ENCODE results near the gene ZNF253.

DNA sequence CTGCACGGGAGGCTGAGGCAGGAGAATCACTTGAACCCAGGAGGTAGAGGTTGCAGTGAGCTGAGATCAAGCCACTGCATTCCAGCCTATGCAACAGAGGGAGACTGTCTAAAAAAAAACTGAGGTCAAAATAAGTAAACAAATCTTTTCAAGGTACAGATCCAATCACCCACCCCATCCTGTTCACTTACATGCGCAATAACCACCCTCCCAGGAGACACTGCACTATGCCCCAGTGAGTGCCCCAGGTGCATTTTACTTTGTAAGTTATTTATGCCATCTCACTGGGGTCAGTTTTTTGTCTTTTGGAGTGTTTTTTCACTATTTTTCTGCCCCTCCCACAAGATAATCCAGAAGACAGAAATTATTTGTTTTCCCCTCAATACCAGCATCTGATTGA, 6.9 kb upstream of the ZNF253 start:
- TF ChIP-seq CTCF (IDR thresholded peaks at IDR 0.05), result no peak
- no peak for TF ChIP-seq POLR2A (IDR thresholded peaks at IDR 0.05)
- no peak for TF ChIP-seq POLR2AphosphoS5 (IDR thresholded peaks at IDR 0.05)
- TF ChIP-seq EP300 (IDR thresholded peaks at IDR 0.05), result no peak

Measured in upper lobe of left lung (tissue), 4 donors.